Brain microvascular endothelial cell (primary cell): ENCODE results near the gene KIZ.

Experiments used
- DNase-seq: peaks from one replicate; pipeline ENCODE4 v3.0.0-alpha.2; 2020
- H3K27ac ChIP-seq: fragments of 250-450 bp; sonication (Bioruptor Pico); 2 replicates; pipeline ENCODE4 v1.5.1; 2020; ENCODE audit warnings: mild to moderate bottlenecking, moderate library complexity
- H3K27me3 ChIP-seq: fragments of 250-450 bp; sonication (Bioruptor Pico); replicated peaks from 2 replicates; pipeline ENCODE4 v1.5.1; 2020; ENCODE audit warnings: mild to moderate bottlenecking
- H3K36me3 ChIP-seq: fragments of 250-450 bp; sonication (Bioruptor Pico); replicated peaks from 2 replicates; pipeline ENCODE4 v1.5.1; 2020; ENCODE audit warnings: mild to moderate bottlenecking
- H3K4me3 ChIP-seq: 2 replicates; pipeline ENCODE4 v1.5.1; 2011; ENCODE audit warnings: low read depth, mild to moderate bottlenecking, control low read depth, low read length, moderate library complexity
- CTCF ChIP-seq: IDR thresholded peaks from 2 replicates; pipeline ENCODE4 v1.5.1; 2011; ENCODE audit warnings: low read depth, mild to moderate bottlenecking, moderate library complexity, low read length, control low read depth, inconsistent platforms; ENCODE audit errors: missing control alignments
- in situ Hi-C: cut with HindIII; loops from 2 replicates; pipeline ENCODE4 v1.10.0; 2017; ENCODE audit warnings: low sequenced_read_pairs, low pct_ligation_motif_present

KIZ gene

GRCh38 chr20:21154692-21155091 is 28.8 kb downstream of the KIZ start:
- Histone ChIP-seq H3K36me3 (no peaks in the 10 kb centered on the region), H3K27me3 (no peaks in the 10 kb centered on the region), H3K27ac (no peak overlapping the region), H3K4me3 (no peak overlapping the region)
- DNase-seq = no peak
- in situ Hi-C loops = no loop called here
- no peak for TF ChIP-seq CTCF

- Histone ChIP-seq H3K36me3 (no peaks in the 10 kb centered on the region), H3K27me3 (no peaks in the 10 kb centered on the region), H3K27ac (no peak overlapping the region), H3K4me3 (no peak overlapping the region)
- no peak for TF ChIP-seq CTCF
- in situ Hi-C loops = no loop called here
- no peak for DNase-seq
These were observed 29.4 kb downstream of the KIZ start for GRCh38 chr20:21155268-21155667.

GRCh38 chr20:21156266-21156665 is 30.4 kb downstream of the KIZ start:
- H3K27ac ChIP-seq = no peak overlapping the region
- no peaks in the 10 kb centered on the region for H3K27me3 ChIP-seq
- H3K36me3 ChIP-seq = no peaks in the 10 kb centered on the region
- H3K4me3 ChIP-seq = no peak overlapping the region
- peak; percentile 24 for DNase-seq
- no peak for TF ChIP-seq CTCF
- in situ Hi-C loops = no loop called here

- in situ Hi-C loops = no loop called here
- Histone ChIP-seq H3K27me3 (no peaks in the 10 kb centered on the region), H3K27ac (no peak overlapping the region), H3K4me3 (no peak overlapping the region), H3K36me3 (no peaks in the 10 kb centered on the region)
- TF ChIP-seq CTCF = no peak
- DNase-seq = no peak
These were observed 31.1 kb downstream of the KIZ start for GRCh38 chr20:21157006-21157405.

GRCh38 chr20:21159658-21160380 is 33.9 kb downstream of the KIZ start:
- Histone ChIP-seq H3K4me3 (no peak overlapping the region), H3K36me3 (no peaks in the 10 kb centered on the region), H3K27me3 (no peaks in the 10 kb centered on the region), H3K27ac (no peak overlapping the region)
- no peak for DNase-seq
- in situ Hi-C loops = no loop called here
- TF ChIP-seq CTCF = no peak

- Histone ChIP-seq H3K27me3 (no peaks in the 10 kb centered on the region), H3K27ac (no peak overlapping the region), H3K4me3 (no peak overlapping the region), H3K36me3 (no peaks in the 10 kb centered on the region)
- DNase-seq = no peak
- in situ Hi-C loops = no loop called here
- no peak for TF ChIP-seq CTCF
These were observed 36.0 kb downstream of the KIZ start for GRCh38 chr20:21161926-21162325.
